ENCODE measurements around the gene ZNF710. TPM values are rescaled to one million over a fixed set of nuclear protein-coding genes. Genes with fewer than 3 reads are reported as not detected.

ZNF710 gene
- polyA plus RNA-seq, 1 donor from 2014 or later = 10.2 TPM

DNA sequence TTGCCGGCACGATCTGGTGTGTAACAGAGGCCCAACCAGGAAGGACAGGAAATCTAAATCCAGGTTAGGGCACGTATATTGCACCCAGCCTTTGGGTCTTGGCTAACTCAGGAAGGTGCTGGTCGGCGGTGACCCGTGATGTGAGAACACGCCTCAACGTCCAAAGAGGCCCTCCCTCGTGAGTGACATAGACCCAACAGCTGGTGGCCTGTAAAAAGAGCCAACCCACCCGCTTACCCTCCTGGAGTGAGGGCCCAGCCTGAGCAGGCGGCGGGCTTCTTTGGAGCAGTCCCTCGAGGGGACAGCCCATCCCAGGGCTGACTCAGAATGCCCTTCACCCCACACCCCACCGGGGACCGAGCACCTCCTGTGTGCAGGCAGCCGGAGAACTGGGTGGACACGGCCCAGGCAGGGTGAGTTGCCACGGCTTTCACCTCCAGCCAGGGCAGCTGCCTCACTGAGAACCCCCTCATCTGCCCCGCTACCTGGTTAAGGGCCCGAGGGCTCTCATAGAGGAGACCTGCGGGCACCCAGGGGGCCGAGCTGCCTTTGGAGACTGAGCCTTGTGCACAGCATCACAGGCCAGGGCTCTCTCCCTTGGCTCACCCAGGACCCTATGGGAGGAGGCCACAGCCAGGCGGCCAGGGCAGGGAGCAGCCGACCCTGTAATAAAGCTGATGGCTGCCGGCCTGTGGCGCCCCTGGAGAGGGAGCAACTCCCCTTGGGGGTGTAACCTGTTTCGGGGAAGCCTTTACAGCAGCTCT, 41.8 kb downstream of the ZNF710 start:
- no peaks in the 10 kb centered on the region for H3K9me3 ChIP-seq (ENCODE audit: low read length)
- no peaks in the 10 kb centered on the region for H4K20me1 ChIP-seq (ENCODE audit: insufficient read depth)
- no peak overlapping the region for H3K4me3 ChIP-seq (ENCODE audit: low read length)
- peak overlapping the region; percentile 22 for H3K9ac ChIP-seq (ENCODE audit: low read length)
- H3F3A ChIP-seq (ENCODE audit: insufficient read depth, low read length, poor library complexity, severe bottlenecking) = no peaks in the 10 kb centered on the region
- no peak overlapping the region for H3K4me2 ChIP-seq (ENCODE audit: low read length)
- TF ChIP-seq EZH2 (IDR thresholded peaks at IDR 0.05; ENCODE audit: borderline replicate concordance, insufficient read depth, low read length, poor library complexity, severe bottlenecking) (no peak), TAF1 (IDR thresholded peaks at IDR 0.05; ENCODE audit: low read depth) (no peak), EP300 (conservative IDR thresholded peaks at IDR 0.05; ENCODE audit: poor library complexity, severe bottlenecking) (no peak), SMC3 (conservative IDR thresholded peaks at IDR 0.05; ENCODE audit: poor library complexity) (no peak), RAD21 (conservative IDR thresholded peaks at IDR 0.05) (no peak), POLR2AphosphoS5 (IDR thresholded peaks at IDR 0.05) (no peak), MXI1 (conservative IDR thresholded peaks at IDR 0.05; ENCODE audit: poor library complexity, severe bottlenecking) (no peak)
- TF ChIP-seq, protein P1, sequence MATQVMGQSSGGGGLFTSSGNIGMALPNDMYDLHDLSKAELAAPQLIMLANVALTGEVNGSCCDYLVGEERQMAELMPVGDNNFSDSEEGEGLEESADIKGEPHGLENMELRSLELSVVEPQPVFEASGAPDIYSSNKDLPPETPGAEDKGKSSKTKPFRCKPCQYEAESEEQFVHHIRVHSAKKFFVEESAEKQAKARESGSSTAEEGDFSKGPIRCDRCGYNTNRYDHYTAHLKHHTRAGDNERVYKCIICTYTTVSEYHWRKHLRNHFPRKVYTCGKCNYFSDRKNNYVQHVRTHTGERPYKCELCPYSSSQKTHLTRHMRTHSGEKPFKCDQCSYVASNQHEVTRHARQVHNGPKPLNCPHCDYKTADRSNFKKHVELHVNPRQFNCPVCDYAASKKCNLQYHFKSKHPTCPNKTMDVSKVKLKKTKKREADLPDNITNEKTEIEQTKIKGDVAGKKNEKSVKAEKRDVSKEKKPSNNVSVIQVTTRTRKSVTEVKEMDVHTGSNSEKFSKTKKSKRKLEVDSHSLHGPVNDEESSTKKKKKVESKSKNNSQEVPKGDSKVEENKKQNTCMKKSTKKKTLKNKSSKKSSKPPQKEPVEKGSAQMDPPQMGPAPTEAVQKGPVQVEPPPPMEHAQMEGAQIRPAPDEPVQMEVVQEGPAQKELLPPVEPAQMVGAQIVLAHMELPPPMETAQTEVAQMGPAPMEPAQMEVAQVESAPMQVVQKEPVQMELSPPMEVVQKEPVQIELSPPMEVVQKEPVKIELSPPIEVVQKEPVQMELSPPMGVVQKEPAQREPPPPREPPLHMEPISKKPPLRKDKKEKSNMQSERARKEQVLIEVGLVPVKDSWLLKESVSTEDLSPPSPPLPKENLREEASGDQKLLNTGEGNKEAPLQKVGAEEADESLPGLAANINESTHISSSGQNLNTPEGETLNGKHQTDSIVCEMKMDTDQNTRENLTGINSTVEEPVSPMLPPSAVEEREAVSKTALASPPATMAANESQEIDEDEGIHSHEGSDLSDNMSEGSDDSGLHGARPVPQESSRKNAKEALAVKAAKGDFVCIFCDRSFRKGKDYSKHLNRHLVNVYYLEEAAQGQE (IDR thresholded peaks at IDR 0.05; ENCODE audit: borderline replicate concordance) = no peak
- TF ChIP-seq, protein P2, sequence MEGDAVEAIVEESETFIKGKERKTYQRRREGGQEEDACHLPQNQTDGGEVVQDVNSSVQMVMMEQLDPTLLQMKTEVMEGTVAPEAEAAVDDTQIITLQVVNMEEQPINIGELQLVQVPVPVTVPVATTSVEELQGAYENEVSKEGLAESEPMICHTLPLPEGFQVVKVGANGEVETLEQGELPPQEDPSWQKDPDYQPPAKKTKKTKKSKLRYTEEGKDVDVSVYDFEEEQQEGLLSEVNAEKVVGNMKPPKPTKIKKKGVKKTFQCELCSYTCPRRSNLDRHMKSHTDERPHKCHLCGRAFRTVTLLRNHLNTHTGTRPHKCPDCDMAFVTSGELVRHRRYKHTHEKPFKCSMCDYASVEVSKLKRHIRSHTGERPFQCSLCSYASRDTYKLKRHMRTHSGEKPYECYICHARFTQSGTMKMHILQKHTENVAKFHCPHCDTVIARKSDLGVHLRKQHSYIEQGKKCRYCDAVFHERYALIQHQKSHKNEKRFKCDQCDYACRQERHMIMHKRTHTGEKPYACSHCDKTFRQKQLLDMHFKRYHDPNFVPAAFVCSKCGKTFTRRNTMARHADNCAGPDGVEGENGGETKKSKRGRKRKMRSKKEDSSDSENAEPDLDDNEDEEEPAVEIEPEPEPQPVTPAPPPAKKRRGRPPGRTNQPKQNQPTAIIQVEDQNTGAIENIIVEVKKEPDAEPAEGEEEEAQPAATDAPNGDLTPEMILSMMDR (IDR thresholded peaks at IDR 0.05; ENCODE audit: poor library complexity, severe bottlenecking) = no peak
- H3K27me3 ChIP-seq (ENCODE audit: insufficient read depth, low read depth, low read length) = no peaks in the 10 kb centered on the region
- no peak overlapping the region for H2AFZ ChIP-seq (ENCODE audit: low read depth, low read length)
- peak overlapping the region; percentile 80 for H3K27ac ChIP-seq (ENCODE audit: low read length)
- peaks cover 7% of the 10 kb centered on the region for H3K79me2 ChIP-seq (replicated peaks; ENCODE audit: insufficient read depth, low read length)
- H3K36me3 ChIP-seq (ENCODE audit: insufficient read depth, low read length) = no peaks in the 10 kb centered on the region
- H3K9me2 ChIP-seq (ENCODE audit: insufficient read depth, low read length) = no peaks in the 10 kb centered on the region

DNA sequence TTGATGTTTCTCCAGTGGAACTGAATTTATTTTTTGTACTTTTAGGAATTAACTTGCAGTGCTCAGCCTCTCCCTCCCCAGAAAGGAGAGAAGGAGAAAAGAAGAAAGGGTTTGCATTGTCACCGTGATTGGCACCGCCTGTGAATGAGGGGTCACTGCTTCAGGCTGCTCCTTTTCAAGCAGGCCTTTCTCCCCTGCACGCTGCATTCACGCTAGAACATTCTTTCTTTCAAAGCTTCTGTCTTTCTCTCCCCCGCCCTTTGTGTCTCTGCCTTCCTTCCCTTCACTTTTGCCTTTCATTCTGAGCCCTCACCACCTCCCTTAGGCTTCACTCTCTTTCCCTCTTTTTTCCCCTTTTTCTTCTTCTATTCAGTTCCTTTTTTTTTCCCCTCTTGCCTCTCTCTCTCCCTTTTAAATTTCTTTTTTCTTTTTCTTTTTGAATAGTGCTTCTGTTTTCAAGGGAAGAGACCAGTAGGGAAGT, 42.4 kb downstream of the ZNF710 start:
- H4K20me1 ChIP-seq (ENCODE audit: insufficient read depth) = no peaks in the 10 kb centered on the region
- no peaks in the 10 kb centered on the region for H3F3A ChIP-seq (ENCODE audit: insufficient read depth, low read length, poor library complexity, severe bottlenecking)
- no peaks in the 10 kb centered on the region for H3K27me3 ChIP-seq (ENCODE audit: insufficient read depth, low read depth, low read length)
- no peak overlapping the region for H3K4me2 ChIP-seq (ENCODE audit: low read length)
- no peaks in the 10 kb centered on the region for H3K36me3 ChIP-seq (ENCODE audit: insufficient read depth, low read length)
- H2AFZ ChIP-seq (ENCODE audit: low read depth, low read length) = no peak overlapping the region
- H3K27ac ChIP-seq (ENCODE audit: low read length) = peak overlapping the region; percentile 80
- peak overlapping the region; percentile 13 for H3K9ac ChIP-seq (ENCODE audit: low read length)
- TF ChIP-seq SMC3 (conservative IDR thresholded peaks at IDR 0.05; ENCODE audit: poor library complexity) (no peak), EZH2 (IDR thresholded peaks at IDR 0.05; ENCODE audit: borderline replicate concordance, insufficient read depth, low read length, poor library complexity, severe bottlenecking) (no peak), TAF1 (IDR thresholded peaks at IDR 0.05; ENCODE audit: low read depth) (no peak), POLR2AphosphoS5 (IDR thresholded peaks at IDR 0.05) (no peak), MXI1 (conservative IDR thresholded peaks at IDR 0.05; ENCODE audit: poor library complexity, severe bottlenecking) (no peak), EP300 (conservative IDR thresholded peaks at IDR 0.05; ENCODE audit: poor library complexity, severe bottlenecking) (no peak), RAD21 (conservative IDR thresholded peaks at IDR 0.05) (no peak)
- TF ChIP-seq, protein P2 (IDR thresholded peaks at IDR 0.05; ENCODE audit: poor library complexity, severe bottlenecking) = no peak
- TF ChIP-seq, protein P1 (IDR thresholded peaks at IDR 0.05; ENCODE audit: borderline replicate concordance) = no peak
- H3K4me3 ChIP-seq (ENCODE audit: low read length) = no peak overlapping the region
- H3K9me3 ChIP-seq (ENCODE audit: low read length) = no peaks in the 10 kb centered on the region
- H3K9me2 ChIP-seq (ENCODE audit: insufficient read depth, low read length) = no peaks in the 10 kb centered on the region
- peaks cover 7% of the 10 kb centered on the region for H3K79me2 ChIP-seq (replicated peaks; ENCODE audit: insufficient read depth, low read length)

Data from neural cell (in vitro differentiated cells).